ENCODE data around the gene ACTR3. TPM values are rescaled to one million over a fixed set of nuclear protein-coding genes. Genes with fewer than 3 reads are reported as not detected.
A peak's percentile ranks its signal among the peaks of the same experiment; 100 is the strongest.

The ACTR3 gene
- total and polyA plus RNA-seq, 10 of the 15 experiments (the other 5 are each of a cell fraction or from before 2014, with no cell fraction given) = 79.1 to 616 (median 471) TPM

GRCh38 chr2:113854970-113855740, 34.7 kb upstream of the ACTR3 start:
- Histone ChIP-seq H2AFZ (ENCODE audit: control insufficient read depth, low read depth, low read length) (peak overlapping the region; percentile 64), H3K36me3 (ENCODE audit: control insufficient read depth in 2 of 2, insufficient read depth in 2 of 2, low read length in 1 of 2) (0 out of 4 replicates have a peak, but pooled peaks cover 0 to 4% of the 10 kb centered on the region in 2 experiments), H3K4me1 (ENCODE audit: control insufficient read depth, insufficient read depth, low read length) (peaks cover 26% of the 10 kb centered on the region), H3K9ac (ENCODE audit: control insufficient read depth, insufficient read depth, low read length) (no peak overlapping the region), H4K20me1 (ENCODE audit: control insufficient read depth, insufficient read depth) (no peaks in the 10 kb centered on the region), H3K4me3 (no peak overlapping the region), H3K9me3 (replicated peaks; ENCODE audit: control insufficient read depth, insufficient read depth, low read length) (no peaks in the 10 kb centered on the region), H3K4me2 (ENCODE audit: control insufficient read depth, insufficient read depth) (no peak overlapping the region), H3K27ac (ENCODE audit: control insufficient read depth, insufficient read depth) (no peak overlapping the region; the same call in 1 of the 2 replicates), H3K27me3 (replicated peaks in 1 of 2; ENCODE audit: control insufficient read depth in 2 of 2, insufficient read depth in 2 of 2, low read length in 1 of 2) (no peaks in the 10 kb centered on the region), H3K79me2 (ENCODE audit: control insufficient read depth, insufficient read depth, low read length) (no peaks in the 10 kb centered on the region; the same call in 1 of the 2 replicates)
- no TSS peak for BruUV-seq (replicated peaks)
- ChIA-PET SMC1A (ENCODE audit: uncharacterized antibody, unreplicated experiment) (interaction anchor here (1.0 kb wide), 1 partner anchor 11 kb away, joined by 3 read pairs; no protein-coding TSS in a partner anchor), POLR2A (no interaction called here), CTCF (no interaction called here), RAD21 (ENCODE audit: unreplicated experiment) (no interaction called here)
- peak; percentile 52 for ATAC-seq
- intact Hi-C loops (cut with micrococcal nuclease; ENCODE audit: unreplicated experiment) = loop anchor here (5.0 kb wide), 1 partner anchor 63 kb away; no protein-coding TSS in a partner anchor
- FAIRE-seq = no peak
- in situ Hi-C loops (cut with MboI) = no loop called here
- no peak for DNase-seq (ENCODE audit: low read depth, low spot score)
- TF ChIP-seq, protein P1, sequence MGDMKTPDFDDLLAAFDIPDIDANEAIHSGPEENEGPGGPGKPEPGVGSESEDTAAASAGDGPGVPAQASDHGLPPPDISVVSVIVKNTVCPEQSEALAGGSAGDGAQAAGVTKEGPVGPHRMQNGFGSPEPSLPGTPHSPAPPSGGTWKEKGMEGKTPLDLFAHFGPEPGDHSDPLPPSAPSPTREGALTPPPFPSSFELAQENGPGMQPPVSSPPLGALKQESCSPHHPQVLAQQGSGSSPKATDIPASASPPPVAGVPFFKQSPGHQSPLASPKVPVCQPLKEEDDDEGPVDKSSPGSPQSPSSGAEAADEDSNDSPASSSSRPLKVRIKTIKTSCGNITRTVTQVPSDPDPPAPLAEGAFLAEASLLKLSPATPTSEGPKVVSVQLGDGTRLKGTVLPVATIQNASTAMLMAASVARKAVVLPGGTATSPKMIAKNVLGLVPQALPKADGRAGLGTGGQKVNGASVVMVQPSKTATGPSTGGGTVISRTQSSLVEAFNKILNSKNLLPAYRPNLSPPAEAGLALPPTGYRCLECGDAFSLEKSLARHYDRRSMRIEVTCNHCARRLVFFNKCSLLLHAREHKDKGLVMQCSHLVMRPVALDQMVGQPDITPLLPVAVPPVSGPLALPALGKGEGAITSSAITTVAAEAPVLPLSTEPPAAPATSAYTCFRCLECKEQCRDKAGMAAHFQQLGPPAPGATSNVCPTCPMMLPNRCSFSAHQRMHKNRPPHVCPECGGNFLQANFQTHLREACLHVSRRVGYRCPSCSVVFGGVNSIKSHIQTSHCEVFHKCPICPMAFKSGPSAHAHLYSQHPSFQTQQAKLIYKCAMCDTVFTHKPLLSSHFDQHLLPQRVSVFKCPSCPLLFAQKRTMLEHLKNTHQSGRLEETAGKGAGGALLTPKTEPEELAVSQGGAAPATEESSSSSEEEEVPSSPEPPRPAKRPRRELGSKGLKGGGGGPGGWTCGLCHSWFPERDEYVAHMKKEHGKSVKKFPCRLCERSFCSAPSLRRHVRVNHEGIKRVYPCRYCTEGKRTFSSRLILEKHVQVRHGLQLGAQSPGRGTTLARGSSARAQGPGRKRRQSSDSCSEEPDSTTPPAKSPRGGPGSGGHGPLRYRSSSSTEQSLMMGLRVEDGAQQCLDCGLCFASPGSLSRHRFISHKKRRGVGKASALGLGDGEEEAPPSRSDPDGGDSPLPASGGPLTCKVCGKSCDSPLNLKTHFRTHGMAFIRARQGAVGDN (IDR thresholded peaks at IDR 0.05) = peak; percentile 70
- TF ChIP-seq IKZF1 (conservative IDR thresholded peaks at IDR 0.05) (no peak), ZSCAN29 (IDR thresholded peaks at IDR 0.05) (no peak), JUNB (IDR thresholded peaks at IDR 0.05) (no peak), TCF3 (IDR thresholded peaks at IDR 0.05; ENCODE audit: borderline replicate concordance, insufficient read depth, low read depth, low read length) (no peak), SIN3A (IDR thresholded peaks at IDR 0.05; ENCODE audit: low read depth, low read length) (no peak), SRF (IDR thresholded peaks at IDR 0.05; ENCODE audit: low read depth in 2 of 2, low read length in 2 of 2) (peak in 1 of 2 experiments; percentile 28; a peak in 1 of 4 replicates), SMAD1 (IDR thresholded peaks at IDR 0.05; ENCODE audit: low read depth, partially characterized antibody) (no peak), ATF3 (IDR thresholded peaks at IDR 0.05; ENCODE audit: borderline replicate concordance, extremely low read depth, low read depth, low read length) (no peak), FOXM1 (IDR thresholded peaks at IDR 0.05; ENCODE audit: low read depth, low read length) (no peak), PML (IDR thresholded peaks at IDR 0.05; ENCODE audit: low read length) (no peak), BHLHE40 (IDR thresholded peaks at IDR 0.05; ENCODE audit: borderline replicate concordance in 1 of 2, low read depth in 2 of 2, low read length in 1 of 2) (peak in 1 of 2 experiments; percentile 43; a peak in 1 of 4 replicates), ZNF274 (IDR thresholded peaks at IDR 0.05; ENCODE audit: insufficient read depth, insufficient read length) (no peak), MTA3 (IDR thresholded peaks at IDR 0.05; ENCODE audit: borderline replicate concordance, low read length) (no peak), SREBF1 (IDR thresholded peaks at IDR 0.05; ENCODE audit: low read length) (no peak), ASH2L (IDR thresholded peaks at IDR 0.05; ENCODE audit: borderline replicate concordance, low read depth) (no peak), TBL1XR1 (IDR thresholded peaks at IDR 0.05; ENCODE audit: low read depth, low read length) (no peak), SP1 (IDR thresholded peaks at IDR 0.05; ENCODE audit: low read depth, low read length) (no peak), RAD21 (IDR thresholded peaks at IDR 0.05; ENCODE audit: insufficient read depth, low read depth, low read length) (no peak)
- TF ChIP-seq, protein P2, sequence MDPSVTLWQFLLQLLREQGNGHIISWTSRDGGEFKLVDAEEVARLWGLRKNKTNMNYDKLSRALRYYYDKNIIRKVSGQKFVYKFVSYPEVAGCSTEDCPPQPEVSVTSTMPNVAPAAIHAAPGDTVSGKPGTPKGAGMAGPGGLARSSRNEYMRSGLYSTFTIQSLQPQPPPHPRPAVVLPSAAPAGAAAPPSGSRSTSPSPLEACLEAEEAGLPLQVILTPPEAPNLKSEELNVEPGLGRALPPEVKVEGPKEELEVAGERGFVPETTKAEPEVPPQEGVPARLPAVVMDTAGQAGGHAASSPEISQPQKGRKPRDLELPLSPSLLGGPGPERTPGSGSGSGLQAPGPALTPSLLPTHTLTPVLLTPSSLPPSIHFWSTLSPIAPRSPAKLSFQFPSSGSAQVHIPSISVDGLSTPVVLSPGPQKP (IDR thresholded peaks at IDR 0.05; ENCODE audit: low read depth, low read length) = no peak
- WGBS (ENCODE audit: insufficient coverage, insufficient replicate concordance, low lambda C conversion rate, missing lambda C conversion rate) = 49% methylated on average over 8 of the region's 8 CpGs
